HL-60 (cell line): Measurements from ENCODE around the gene SYNPO2.

Experiments used
- CTCF ChIP-seq: IDR thresholded peaks from one replicate; pipeline ENCODE4 v1.5.1; 2011; ENCODE audit warnings: low read length, control low read depth, inconsistent platforms; ENCODE audit not compliant: insufficient read depth
- GABPA ChIP-seq: IDR thresholded peaks from 2 replicates; pipeline ENCODE4 v1.6.1; 2012; ENCODE audit warnings: low read depth
- POLR2AphosphoS5 ChIP-seq: IDR thresholded peaks from 2 replicates; pipeline ENCODE4 v1.6.1; 2012; ENCODE audit warnings: low read depth
- REST ChIP-seq: IDR thresholded peaks from 2 replicates; pipeline ENCODE4 v1.6.1; 2012; ENCODE audit warnings: low read depth; ENCODE audit not compliant: insufficient replicate concordance

DNA sequence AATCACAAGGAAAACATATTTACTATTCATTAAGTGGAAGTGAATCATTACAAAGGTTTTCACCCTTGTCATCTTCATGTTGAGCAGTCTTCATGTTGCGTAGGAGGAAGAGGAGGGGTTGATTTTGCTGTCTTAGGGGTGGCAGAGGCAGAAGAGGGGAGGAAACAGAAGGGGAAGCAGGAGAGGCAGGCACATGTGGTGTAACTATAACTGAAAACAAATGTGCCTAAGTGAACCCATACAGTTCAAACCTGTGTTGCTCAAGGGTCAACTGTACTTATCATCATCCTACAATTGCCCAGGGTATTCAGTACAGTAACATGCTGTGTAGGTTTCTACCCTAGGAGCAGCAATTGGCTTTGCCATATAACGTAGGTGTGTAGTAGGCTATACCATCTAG, 47.2 kb downstream of the SYNPO2 start:
- TF ChIP-seq CTCF (no peak), POLR2AphosphoS5 (peak; percentile 64; the same call in 1 of the 2 replicates), REST (no peak), GABPA (no peak; the same call in 1 of the 2 replicates)
